Endothelial cell (in vitro differentiated cells): ENCODE data around the gene THOC6. TPM values are rescaled to one million over a fixed set of nuclear protein-coding genes. Genes with fewer than 3 reads are reported as not detected.
"Not testable (repeated sequence)": the region's sequence is repeated elsewhere in the genome, so short reads cannot be mapped to it uniquely, and the experiment has no call there.

ENCODE experiments used
- DNase-seq: peaks from one replicate; pipeline ENCODE4 v3.0.0; 2021; ENCODE audit warnings: low spot score
- H3K27ac Mint-ChIP-seq: one replicate; pipeline ENCODE4 v1.8.0; 2021; ENCODE audit warnings: mixed read lengths, inconsistent platforms; ENCODE audit not compliant: unreplicated experiment
- H3K27me3 Mint-ChIP-seq: one replicate; pipeline ENCODE4 v1.8.0; 2021; ENCODE audit warnings: mild to moderate bottlenecking, moderate library complexity, mixed read lengths, inconsistent platforms; ENCODE audit not compliant: unreplicated experiment
- H3K36me3 Mint-ChIP-seq: one replicate; pipeline ENCODE4 v1.8.0; 2021; ENCODE audit warnings: mild to moderate bottlenecking, low read depth, mixed read lengths, inconsistent platforms; ENCODE audit not compliant: unreplicated experiment
- H3K4me1 Mint-ChIP-seq: one replicate; pipeline ENCODE4 v1.8.0; 2021; ENCODE audit warnings: mild to moderate bottlenecking, mixed read lengths, inconsistent platforms; ENCODE audit not compliant: unreplicated experiment
- H3K4me3 Mint-ChIP-seq: one replicate; pipeline ENCODE4 v1.8.0; 2021; ENCODE audit warnings: mild to moderate bottlenecking, mixed read lengths, inconsistent platforms; ENCODE audit not compliant: unreplicated experiment
- H3K9me3 Mint-ChIP-seq: one replicate; pipeline ENCODE4 v1.8.0; 2021; ENCODE audit warnings: mixed read lengths, inconsistent platforms; ENCODE audit not compliant: unreplicated experiment
- CTCF ChIP-seq: fragments of 200-600 bp; sonication (generic); IDR thresholded peaks from one replicate; pipeline ENCODE4 v1.5.0; 2021; ENCODE audit warnings: antibody characterized with exemption; ENCODE audit not compliant: unreplicated experiment
- total RNA-seq: library from RNA; stranded (reverse); fragmentation: NEBNext Ultra II Directional; extraction: Animal tissue kit (Norgen Biotek cat#: 25700); gene quantifications from one replicate; pipeline ENCODE4 v1.2.1, GENCODE V29; 2021; ENCODE audit not compliant: unreplicated experiment

THOC6 gene
- total RNA-seq, 1 donor from 2014 or later: 22.9 TPM

DNA sequence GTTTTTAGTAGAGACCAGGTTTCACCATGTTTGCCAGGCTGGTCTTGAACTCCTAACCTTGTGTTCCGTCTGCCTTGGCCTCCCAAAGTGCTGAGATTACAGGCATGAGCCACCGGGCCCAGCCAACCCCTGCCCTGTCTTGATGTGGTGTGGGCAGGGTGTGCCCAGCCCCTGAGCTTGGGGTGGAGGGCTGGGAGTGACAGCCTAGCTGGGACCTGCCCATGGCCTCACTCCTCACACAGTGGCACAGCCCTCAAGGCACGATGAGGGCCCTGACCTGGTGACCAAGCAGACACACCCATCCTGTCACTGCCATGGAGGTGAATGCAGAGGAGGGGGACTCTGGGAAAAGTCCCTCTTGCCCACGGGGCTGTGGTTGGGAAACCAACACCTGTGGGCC lies 44.7 kb downstream of the THOC6 start:
- DNase-seq: no peak
- H3K4me3 Mint-ChIP-seq: no peak overlapping the region
- no peaks in the 10 kb centered on the region for H3K9me3 Mint-ChIP-seq
- peaks cover 9% of the 10 kb centered on the region for H3K36me3 Mint-ChIP-seq
- H3K4me1 Mint-ChIP-seq: peaks cover 4% of the 10 kb centered on the region
- no peak overlapping the region for H3K27ac Mint-ChIP-seq
- no peak for TF ChIP-seq CTCF
- peaks cover 6% of the 10 kb centered on the region for H3K27me3 Mint-ChIP-seq

GRCh38 chr16:3069146-3069545 lies 45.3 kb downstream of the THOC6 start:
- not testable (repeated sequence) for H3K9me3 Mint-ChIP-seq, H3K4me1 Mint-ChIP-seq, H3K27me3 Mint-ChIP-seq, H3K4me3 Mint-ChIP-seq, H3K27ac Mint-ChIP-seq, H3K36me3 Mint-ChIP-seq, DNase-seq

- no peak overlapping the region for H3K27ac Mint-ChIP-seq
- no peak for DNase-seq
- peaks cover 13% of the 10 kb centered on the region for H3K4me1 Mint-ChIP-seq
- H3K9me3 Mint-ChIP-seq: no peaks in the 10 kb centered on the region
- peaks cover 6% of the 10 kb centered on the region for H3K27me3 Mint-ChIP-seq
- H3K4me3 Mint-ChIP-seq: no peak overlapping the region
- peaks cover 10% of the 10 kb centered on the region for H3K36me3 Mint-ChIP-seq
- no peak for TF ChIP-seq CTCF
These were observed 46.8 kb downstream of the THOC6 start for GRCh38 chr16:3070608-3071111.

GRCh38 chr16:3071655-3072054 lies 47.8 kb downstream of the THOC6 start:
- Mint-ChIP-seq H3K36me3 (peaks cover 11% of the 10 kb centered on the region), H3K9me3 (no peaks in the 10 kb centered on the region), H3K27ac (no peak overlapping the region), H3K4me1 (peaks cover 13% of the 10 kb centered on the region), H3K4me3 (no peak overlapping the region), H3K27me3 (peaks cover 5% of the 10 kb centered on the region)
- no peak for TF ChIP-seq CTCF
- DNase-seq: no peak

- not testable (repeated sequence) for H3K27ac Mint-ChIP-seq, H3K4me3 Mint-ChIP-seq, H3K27me3 Mint-ChIP-seq, H3K9me3 Mint-ChIP-seq, DNase-seq
- Mint-ChIP-seq H3K36me3 (peaks cover 16% of the 10 kb centered on the region), H3K4me1 (peaks cover 13% of the 10 kb centered on the region)
These were observed 48.3 kb downstream of the THOC6 start for GRCh38 chr16:3072148-3072547.

DNA sequence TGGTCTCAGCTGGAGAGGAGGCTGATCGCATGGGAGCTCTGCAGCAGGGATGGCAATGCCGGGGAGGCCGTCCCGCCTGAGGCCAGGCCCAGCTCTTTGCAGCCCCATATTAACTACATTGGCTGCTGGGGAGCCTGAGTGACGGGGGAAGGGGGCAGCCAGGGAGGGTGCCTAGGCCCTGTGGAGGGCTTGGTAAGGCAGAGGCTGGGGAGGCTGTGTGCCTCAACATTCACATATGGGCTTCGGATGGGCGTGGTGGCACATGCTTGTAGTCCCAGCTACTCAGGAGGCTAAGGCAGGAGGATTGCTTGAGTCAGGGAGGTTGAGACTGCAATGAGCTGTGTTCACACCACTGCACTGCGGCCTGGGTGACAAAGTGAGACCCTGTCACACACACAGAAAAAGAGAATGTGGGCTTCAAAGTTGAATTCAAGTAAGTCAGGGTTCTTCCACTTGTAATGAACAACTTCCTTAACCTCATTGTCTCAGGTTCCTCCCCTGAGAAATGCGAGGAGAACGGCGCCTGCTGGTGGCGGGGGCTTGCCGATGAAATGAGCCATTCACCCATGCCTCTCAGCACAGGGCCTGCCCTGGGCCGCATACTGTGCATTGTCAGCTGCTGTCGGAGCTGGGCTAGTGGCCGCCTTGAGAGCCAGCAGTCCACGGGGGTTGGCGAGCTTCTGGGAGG lies 48.9 kb downstream of the THOC6 start:
- H3K9me3 Mint-ChIP-seq: not testable (repeated sequence)
- peaks cover 13% of the 10 kb centered on the region for H3K4me1 Mint-ChIP-seq

More for the DNA sequence above, 48.9 kb downstream of the THOC6 start:
- H3K36me3 Mint-ChIP-seq: peaks cover 19% of the 10 kb centered on the region
- not testable (repeated sequence) for DNase-seq, H3K27ac Mint-ChIP-seq, H3K27me3 Mint-ChIP-seq, H3K4me3 Mint-ChIP-seq
